Astrocyte (in vitro differentiated cells and primary cell): Measurements from ENCODE around the gene FGD2.

Experiments used
- EZH2 ChIP-seq: IDR thresholded peaks from 2 replicates; pipeline ENCODE4 v1.6.1; 2012; ENCODE audit warnings: mild to moderate bottlenecking, low read length, inconsistent platforms; ENCODE audit not compliant: insufficient read depth
- TF ChIP-seq, protein P1 (sequence below): IDR thresholded peaks from 2 replicates; pipeline ENCODE4 v1.5.1; 2011; ENCODE audit warnings: low read depth, mild to moderate bottlenecking, inconsistent platforms, low read length, moderate library complexity; ENCODE audit not compliant: insufficient read depth

DNA sequence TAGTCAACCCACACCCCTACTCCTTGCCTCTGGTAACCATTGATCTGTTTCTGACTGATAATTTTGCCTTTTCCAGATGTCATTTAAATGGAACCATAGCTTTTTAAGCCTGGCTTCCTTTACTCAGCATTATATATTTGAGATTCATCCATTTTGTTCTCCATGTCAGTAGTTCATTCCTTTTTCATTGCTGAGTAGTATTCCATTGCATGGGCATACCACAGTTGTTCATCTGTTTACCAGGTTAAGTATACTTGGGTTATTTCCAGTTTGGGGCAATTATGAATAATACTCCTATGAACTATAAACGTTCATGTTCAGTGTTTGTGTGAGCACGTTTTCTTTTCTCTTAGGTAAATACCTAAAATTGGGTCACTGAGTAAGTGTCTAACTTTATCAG, 25.1 kb downstream of the FGD2 start:
- TF ChIP-seq, protein P1, sequence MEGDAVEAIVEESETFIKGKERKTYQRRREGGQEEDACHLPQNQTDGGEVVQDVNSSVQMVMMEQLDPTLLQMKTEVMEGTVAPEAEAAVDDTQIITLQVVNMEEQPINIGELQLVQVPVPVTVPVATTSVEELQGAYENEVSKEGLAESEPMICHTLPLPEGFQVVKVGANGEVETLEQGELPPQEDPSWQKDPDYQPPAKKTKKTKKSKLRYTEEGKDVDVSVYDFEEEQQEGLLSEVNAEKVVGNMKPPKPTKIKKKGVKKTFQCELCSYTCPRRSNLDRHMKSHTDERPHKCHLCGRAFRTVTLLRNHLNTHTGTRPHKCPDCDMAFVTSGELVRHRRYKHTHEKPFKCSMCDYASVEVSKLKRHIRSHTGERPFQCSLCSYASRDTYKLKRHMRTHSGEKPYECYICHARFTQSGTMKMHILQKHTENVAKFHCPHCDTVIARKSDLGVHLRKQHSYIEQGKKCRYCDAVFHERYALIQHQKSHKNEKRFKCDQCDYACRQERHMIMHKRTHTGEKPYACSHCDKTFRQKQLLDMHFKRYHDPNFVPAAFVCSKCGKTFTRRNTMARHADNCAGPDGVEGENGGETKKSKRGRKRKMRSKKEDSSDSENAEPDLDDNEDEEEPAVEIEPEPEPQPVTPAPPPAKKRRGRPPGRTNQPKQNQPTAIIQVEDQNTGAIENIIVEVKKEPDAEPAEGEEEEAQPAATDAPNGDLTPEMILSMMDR = no peak
- no peak for TF ChIP-seq EZH2
